GM18867 (cell line): Measurements from ENCODE around the gene PLEKHF1.

Experiments
- ATAC-seq: cut with Tn5 transposase; IDR thresholded peaks from one replicate; pipeline ENCODE4 v1.9.1; 2021; ENCODE audit warnings: mild to moderate bottlenecking, moderate library complexity; ENCODE audit not compliant: unreplicated experiment

The PLEKHF1 gene

GRCh38 chr19:29634423-29635130, 30.7 kb upstream of the PLEKHF1 start:
- no peak for ATAC-seq

- no peak for ATAC-seq
These were observed 29.3 kb upstream of the PLEKHF1 start for GRCh38 chr19:29635963-29636362.

GRCh38 chr19:29636553-29637360, 28.5 kb upstream of the PLEKHF1 start:
- no peak for ATAC-seq

GRCh38 chr19:29639086-29639485, 26.2 kb upstream of the PLEKHF1 start:
- no peak for ATAC-seq

- no peak for ATAC-seq
These were observed 25.0 kb upstream of the PLEKHF1 start for GRCh38 chr19:29640231-29640630.

- no peak for ATAC-seq
These were observed 23.7 kb upstream of the PLEKHF1 start for GRCh38 chr19:29641597-29641996.

GRCh38 chr19:29643361-29643935, 21.8 kb upstream of the PLEKHF1 start:
- no peak for ATAC-seq

- ATAC-seq, result no peak
These were observed 21.1 kb upstream of the PLEKHF1 start for GRCh38 chr19:29644210-29644609.

- no peak for ATAC-seq
These were observed 19.8 kb upstream of the PLEKHF1 start for GRCh38 chr19:29645491-29645867.

- no peak for ATAC-seq
These were observed 19.4 kb upstream of the PLEKHF1 start for GRCh38 chr19:29645911-29646310.

GRCh38 chr19:29650772-29651387, 14.4 kb upstream of the PLEKHF1 start:
- no peak for ATAC-seq

- no peak for ATAC-seq
These were observed 13.5 kb upstream of the PLEKHF1 start for GRCh38 chr19:29651622-29652394.

- ATAC-seq, result no peak
These were observed 11.9 kb upstream of the PLEKHF1 start for GRCh38 chr19:29653398-29653797.

GRCh38 chr19:29655648-29656335, 9.5 kb upstream of the PLEKHF1 start:
- ATAC-seq, result no peak

- ATAC-seq, result no peak
These were observed 6.9 kb upstream of the PLEKHF1 start for GRCh38 chr19:29658221-29658991.

GRCh38 chr19:29660835-29661234, 4.4 kb upstream of the PLEKHF1 start:
- ATAC-seq, result no peak

GRCh38 chr19:29662278-29662603, 3.0 kb upstream of the PLEKHF1 start:
- no peak for ATAC-seq

GRCh38 chr19:29662604-29663404, 2.5 kb upstream of the PLEKHF1 start:
- ATAC-seq, result no peak
